Measurements from ENCODE around the gene ZNF141. TPM values are rescaled to one million over a fixed set of nuclear protein-coding genes. Genes with fewer than 3 reads are reported as not detected.
"Not testable (repeated sequence)": the region's sequence is repeated elsewhere in the genome, so short reads cannot be mapped to it uniquely, and the experiment has no call there.

Gene ZNF141
- total RNA-seq: 10 to 100 TPM; 30.9 to 55.7 (median 40.4) TPM
- polyA plus RNA-seq: 10 to 100 TPM in 1 of 2 donors, 1 to 10 TPM in 1; 7.4 to 14.8 TPM
- long read RNA-seq, donor 1, transcript ZNF141-201 (4 exons, 2,970 nt): major isoform, 19 of 31 reads
- long read RNA-seq, donor 1, partial matches to known transcripts: 1 of 31 reads
- long read RNA-seq, donor 1, other reads (novel, unspliced or antisense): 7 of 31 reads
- long read RNA-seq, donor 2, transcript ZNF141-201 (4 exons, 2,970 nt): major isoform, 5 of 34 reads
- long read RNA-seq, donor 2, partial matches to known transcripts: 19 of 34 reads
- long read RNA-seq, donor 2, other reads (novel, unspliced or antisense): 9 of 34 reads
- long read RNA-seq, donor 3, transcript ZNF141-201 (4 exons, 2,970 nt): major isoform, 7 of 12 reads
- long read RNA-seq, donor 3, partial matches to known transcripts: 0 of 12 reads
- long read RNA-seq, donor 3, other reads (novel, unspliced or antisense): 3 of 12 reads

- TF ChIP-seq CTCF (IDR thresholded peaks at IDR 0.05) (no peak), POLR2A (IDR thresholded peaks at IDR 0.05) (peak; percentile 73), EP300 (IDR thresholded peaks at IDR 0.05) (peak; percentile 2)
- peak within 1 kb of the TSS; percentile 92 to 94 for H3K27ac ChIP-seq
- intact Hi-C loops (cut with DNase I): loop anchor here in 1 of 4 donors (5.0 kb wide), 2 partner anchors 160 to 335 kb away; partner anchors contain the start of genes ATP5ME, MYL5, PIGG and ZNF721
Measured at GRCh38 chr4:337143-337931, at the start of gene ZNF141. ZNF141 (plus strand) TSS chr4:337814; CDS start chr4:337984, 170 bp downstream.

GRCh38 chr4:288891-289290 is 48.7 kb upstream of the ZNF141 start:
- H3K9me3 ChIP-seq: peaks cover 0 to 15% of the 10 kb centered on the region in 2 donors
- no peaks in the 10 kb centered on the region for H3K4me1 ChIP-seq (ENCODE audit: insufficient read depth)
- H3K27ac ChIP-seq: no peak overlapping the region
- H3K36me3 ChIP-seq: no peaks in the 10 kb centered on the region
- TF ChIP-seq EP300 (IDR thresholded peaks at IDR 0.05) (no peak), CTCF (IDR thresholded peaks at IDR 0.05) (no peak)
- 91 to 95% (median 94%) methylated on average over 2 of the region's 2 CpGs for WGBS, 3 donors
- H3K4me3 ChIP-seq: no peak overlapping the region
- DNase-seq: no peak
- H3K27me3 ChIP-seq: no peaks in the 10 kb centered on the region
- intact Hi-C loops (cut with DNase I): no loop called here

More at GRCh38 chr4:337143-337931, at the start of gene ZNF141:
- peak within 1 kb of the TSS; percentile 92 for H3K4me3 ChIP-seq
- peak; percentile 96 to 98 (median 97) for DNase-seq
- 0% methylated on average over 58 to 59 of the region's 59 CpGs for WGBS, 3 donors
- H3K27me3 ChIP-seq: no peaks in the 10 kb centered on the region
- H3K4me1 ChIP-seq (ENCODE audit: insufficient read depth): peaks cover 10% of the 10 kb centered on the region
- H3K9me3 ChIP-seq: peaks cover 0 to 4% of the 10 kb centered on the region in 2 donors
- H3K36me3 ChIP-seq: no peaks in the 10 kb centered on the region

- H3K4me3 ChIP-seq: no peak overlapping the region
- 96 to 98% (median 96%) methylated on average over 3 of the region's 3 CpGs for WGBS, 3 donors
- no peak overlapping the region for H3K27ac ChIP-seq
- H3K27me3 ChIP-seq: no peaks in the 10 kb centered on the region
- peaks cover 0 to under 1% of the 10 kb centered on the region in 2 donors for H3K9me3 ChIP-seq
- no peak for DNase-seq
- no peak for TF ChIP-seq EP300 (IDR thresholded peaks at IDR 0.05)
- intact Hi-C loops (cut with DNase I): no loop called here
- H3K36me3 ChIP-seq: no peaks in the 10 kb centered on the region
- no peaks in the 10 kb centered on the region for H3K4me1 ChIP-seq (ENCODE audit: insufficient read depth)
Measured at GRCh38 chr4:294732-295131, 42.9 kb upstream of the ZNF141 start.

- Histone ChIP-seq H3K4me1 (ENCODE audit: insufficient read depth) (no peaks in the 10 kb centered on the region), H3K9me3 (no peaks in the 10 kb centered on the region), H3K36me3 (no peaks in the 10 kb centered on the region), H3K27ac (no peak overlapping the region), H3K27me3 (no peaks in the 10 kb centered on the region), H3K4me3 (no peak overlapping the region)
- no peak for DNase-seq
- intact Hi-C loops (cut with DNase I): no loop called here
- WGBS, 3 donors: 95 to 96% (median 95%) methylated on average over 4 of the region's 4 CpGs
- TF ChIP-seq POLR2A (IDR thresholded peaks at IDR 0.05): no peak
- TF ChIP-seq CTCF (IDR thresholded peaks at IDR 0.05): no peak
- TF ChIP-seq EP300 (IDR thresholded peaks at IDR 0.05): no peak
Measured at GRCh38 chr4:302381-302780, 35.2 kb upstream of the ZNF141 start.

- H3K9me3 ChIP-seq; H3K4me3 ChIP-seq; H3K4me1 ChIP-seq (ENCODE audit: insufficient read depth); DNase-seq; H3K36me3 ChIP-seq; intact Hi-C loops (cut with DNase I); H3K27me3 ChIP-seq; H3K27ac ChIP-seq: not testable (repeated sequence)
- WGBS, 3 donors: 4 to 6% (median 5%) methylated on average over 19 to 20 of the region's 20 CpGs
Measured at GRCh38 chr4:304516-304915, 33.1 kb upstream of the ZNF141 start.
